IPS-18c (cell line): Measurements from ENCODE around the gene CCNE1.
"Not testable (repeated sequence)": the region's sequence is repeated elsewhere in the genome, so short reads cannot be mapped to it uniquely, and the experiment has no call there.

Experiments used
- H3K4me3 ChIP-seq: 2 replicates; pipeline ENCODE4 v1.7.0; 2013; ENCODE audit warnings: low read depth, mild to moderate bottlenecking, low read length, moderate library complexity; ENCODE audit not compliant: insufficient read depth
- H3K9me3 ChIP-seq: one replicate; pipeline ENCODE4 v1.6.1; 2013; ENCODE audit warnings: mild to moderate bottlenecking, low read length, moderate library complexity; ENCODE audit not compliant: control insufficient read depth, insufficient read depth

CCNE1 gene

DNA sequence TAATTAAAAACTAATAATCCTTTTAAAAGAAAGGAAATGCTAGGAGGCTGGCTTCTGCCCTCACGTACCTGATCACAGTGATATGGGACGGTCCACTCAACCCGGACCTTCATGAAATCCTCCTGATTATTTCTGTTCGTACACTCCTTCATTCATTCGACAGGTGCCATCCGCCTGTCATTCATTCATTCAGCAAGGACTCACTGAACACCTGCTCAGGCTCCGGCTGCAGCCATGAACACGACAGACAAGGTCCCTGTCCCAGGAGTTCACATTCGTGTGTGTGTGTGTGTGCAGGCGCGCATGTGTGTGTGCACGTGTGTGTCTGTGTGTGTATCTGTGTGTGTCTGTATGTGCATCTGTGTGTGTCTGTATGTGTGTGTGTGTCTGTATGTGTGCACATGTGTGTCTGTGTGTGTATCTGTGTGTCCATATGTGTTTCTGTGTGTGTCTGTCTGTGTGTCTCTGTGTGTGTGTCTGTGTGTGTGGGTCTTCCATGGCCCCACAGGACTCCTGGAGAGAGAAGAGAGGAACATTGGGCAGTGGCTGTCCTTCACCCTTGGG lies 28.1 kb upstream of the CCNE1 start:
- Histone ChIP-seq H3K9me3 (no peaks in the 10 kb centered on the region), H3K4me3 (no peak overlapping the region)

DNA sequence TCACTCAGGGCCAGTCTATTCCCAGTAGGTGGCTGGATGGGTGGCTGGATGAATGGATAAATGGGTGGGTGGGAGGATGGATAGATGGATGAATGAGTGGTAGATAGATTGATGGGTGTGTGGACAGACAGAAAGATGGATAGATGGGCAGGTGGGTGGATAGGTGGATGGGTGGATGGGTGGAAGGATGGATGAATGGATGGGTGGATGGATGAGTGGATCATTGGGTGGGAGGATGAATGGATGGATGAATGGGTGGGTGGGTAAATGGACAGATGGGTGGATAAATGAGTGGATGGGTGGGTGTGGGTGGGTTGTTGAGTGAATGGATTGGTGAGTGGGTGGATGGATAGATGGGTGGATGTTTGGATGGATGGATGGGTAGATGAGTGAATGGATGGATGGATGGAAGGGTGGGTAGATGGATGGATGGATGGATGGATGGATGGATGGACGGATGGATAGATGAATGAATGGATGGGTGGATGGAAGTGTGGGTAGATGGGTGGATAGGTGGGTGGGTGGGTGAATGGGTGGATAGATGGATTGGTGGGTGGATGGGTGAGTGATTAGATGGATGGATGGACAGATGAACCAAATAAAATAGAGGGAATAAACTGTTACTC lies 27.1 kb upstream of the CCNE1 start:
- H3K4me3 ChIP-seq = no peak overlapping the region
- no peaks in the 10 kb centered on the region for H3K9me3 ChIP-seq

DNA sequence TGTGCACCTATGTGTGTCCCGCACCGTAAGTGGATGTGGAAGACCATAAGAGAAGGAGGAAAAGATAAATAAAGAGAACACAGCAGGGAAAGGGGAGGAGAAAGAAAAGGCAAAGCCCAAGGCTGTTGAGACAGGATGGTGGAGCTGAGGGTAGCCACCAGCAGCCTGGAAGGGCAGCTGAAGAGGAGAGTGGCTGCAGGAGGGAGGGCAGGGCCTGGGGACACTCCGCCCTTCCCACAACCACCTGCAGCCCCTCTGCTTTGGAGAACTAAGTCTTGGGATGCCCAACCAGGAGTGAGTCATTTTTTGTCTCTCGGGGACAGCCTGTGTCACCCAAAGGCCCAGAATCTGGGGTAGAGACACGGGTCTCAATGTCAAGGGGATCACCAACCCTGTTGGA lies 26.4 kb upstream of the CCNE1 start:
- Histone ChIP-seq H3K9me3 (no peaks in the 10 kb centered on the region), H3K4me3 (no peak overlapping the region)

DNA sequence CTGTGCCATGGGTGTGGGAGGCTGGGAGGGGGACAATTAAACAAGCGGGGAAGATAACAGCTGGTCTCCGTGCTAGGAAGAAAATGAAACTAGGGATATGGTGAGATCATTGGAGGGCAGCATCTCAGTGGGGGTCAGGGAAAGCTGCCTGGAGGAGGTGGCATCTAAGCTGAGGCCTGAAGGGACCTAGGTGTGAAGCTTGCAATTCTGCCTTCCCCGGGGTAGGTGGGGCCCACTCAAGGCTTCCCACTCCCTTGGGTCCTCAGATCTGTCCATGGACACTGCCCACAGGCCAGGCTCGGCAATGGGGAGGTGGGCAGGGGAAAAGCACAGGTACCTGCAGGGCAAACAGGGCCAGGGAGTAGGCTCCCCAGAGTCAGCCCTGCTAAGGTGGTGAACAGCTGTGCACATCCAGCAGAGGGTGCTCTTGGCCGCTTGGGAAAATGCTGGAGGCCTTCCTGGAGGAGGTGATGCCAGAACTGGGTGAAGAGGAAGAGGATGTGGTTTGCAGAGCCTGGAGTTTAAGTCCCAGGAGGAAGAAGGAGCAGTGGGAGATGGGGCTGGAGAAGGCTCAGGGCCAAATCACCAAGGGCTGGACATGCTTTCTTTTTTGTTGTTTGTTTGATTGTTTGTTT lies 25.7 kb upstream of the CCNE1 start:
- no peak overlapping the region for H3K4me3 ChIP-seq

DNA sequence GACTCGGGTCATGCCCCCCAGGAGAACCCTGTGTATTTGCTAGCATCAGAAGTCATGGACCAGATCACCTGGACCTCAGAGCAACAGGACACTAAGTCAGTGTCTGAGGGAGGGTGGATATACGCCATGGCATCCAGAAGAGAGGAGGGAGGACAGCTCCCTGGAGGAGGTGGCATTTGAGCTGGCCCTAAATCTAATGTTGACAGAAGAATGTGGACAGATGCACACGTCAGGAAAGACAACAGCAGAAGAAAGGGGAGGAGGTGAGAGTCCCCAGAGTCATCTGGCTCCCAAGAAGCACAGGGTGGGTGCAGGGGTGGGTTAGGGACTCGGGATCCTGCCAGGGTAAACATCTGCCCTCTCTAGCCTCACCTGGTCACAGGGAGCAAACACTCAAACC lies 24.5 kb upstream of the CCNE1 start:
- no peak overlapping the region for H3K4me3 ChIP-seq
- H3K9me3 ChIP-seq = no peaks in the 10 kb centered on the region

More for the DNA sequence above, 25.7 kb upstream of the CCNE1 start:
- no peaks in the 10 kb centered on the region for H3K9me3 ChIP-seq

DNA sequence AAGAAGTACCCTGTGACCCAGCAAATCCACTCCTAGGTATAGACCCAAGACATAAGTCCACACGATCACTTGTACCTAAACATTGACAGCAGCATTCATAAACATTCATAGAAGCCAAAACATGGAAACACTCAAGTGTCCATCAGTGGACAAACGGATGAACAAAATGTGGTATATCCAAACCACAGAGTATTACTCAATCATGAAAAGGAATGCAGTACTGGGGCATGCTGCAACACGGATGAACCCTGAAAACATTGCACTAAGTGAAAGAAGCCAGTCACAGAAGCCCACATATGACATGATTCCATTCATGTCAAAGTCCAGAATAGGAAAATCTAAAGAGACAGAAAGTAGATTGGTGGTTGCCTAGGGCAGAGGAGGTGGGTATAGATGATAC lies 22.8 kb upstream of the CCNE1 start:
- H3K9me3 ChIP-seq = no peaks in the 10 kb centered on the region

DNA sequence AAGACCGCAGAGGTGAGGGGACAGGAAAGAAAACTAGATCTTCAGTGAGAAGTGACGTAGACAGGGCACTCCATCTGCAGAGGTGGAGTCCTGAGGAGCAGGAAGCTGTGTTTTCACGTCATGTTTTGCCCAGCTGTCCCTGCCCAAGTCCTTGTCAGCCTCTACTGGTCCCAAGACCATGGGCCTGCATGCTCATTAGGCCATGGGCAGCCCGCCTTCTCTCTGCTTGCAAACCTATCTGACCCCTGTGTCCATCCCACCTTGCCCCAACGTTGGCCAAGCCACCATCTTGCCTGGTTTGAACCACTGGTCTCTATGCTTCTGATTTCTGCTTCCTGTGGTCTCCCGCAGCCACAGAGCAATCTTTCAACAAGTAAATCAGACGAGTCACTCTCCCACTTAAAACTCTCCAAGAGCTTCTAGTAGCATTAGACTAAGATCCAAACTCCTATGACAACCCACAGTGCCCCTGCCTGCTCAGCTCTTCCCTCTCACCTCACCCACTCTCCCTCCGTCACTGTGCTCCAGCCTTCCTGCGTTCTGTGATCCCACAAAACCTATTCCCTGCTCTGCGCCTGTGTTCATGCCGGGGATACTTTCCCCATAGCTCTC lies 18.6 kb upstream of the CCNE1 start:
- Histone ChIP-seq H3K9me3 (no peaks in the 10 kb centered on the region), H3K4me3 (no peak overlapping the region)

More for the DNA sequence above, 22.8 kb upstream of the CCNE1 start:
- H3K4me3 ChIP-seq = no peak overlapping the region

DNA sequence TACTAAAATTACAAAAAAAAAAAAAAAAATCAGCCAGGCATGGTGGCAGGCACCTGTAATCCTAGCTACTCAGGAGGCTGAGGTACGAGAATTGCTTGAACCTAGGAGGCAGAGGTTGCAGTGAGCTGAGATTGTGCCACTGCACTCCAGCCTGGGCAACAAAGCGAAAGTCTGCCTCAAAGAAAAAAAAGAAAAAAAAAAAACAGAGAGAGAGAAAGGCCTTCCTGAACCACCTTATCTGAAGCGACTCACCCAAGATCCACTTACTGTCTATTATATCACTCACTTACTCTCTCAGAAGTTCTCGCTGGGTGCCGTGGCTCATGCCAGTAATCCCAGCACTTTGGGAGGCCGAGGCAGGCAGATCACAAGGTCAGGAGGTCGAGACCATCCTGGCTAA lies 17.3 kb upstream of the CCNE1 start:
- not testable (repeated sequence) for H3K9me3 ChIP-seq, H3K4me3 ChIP-seq

DNA sequence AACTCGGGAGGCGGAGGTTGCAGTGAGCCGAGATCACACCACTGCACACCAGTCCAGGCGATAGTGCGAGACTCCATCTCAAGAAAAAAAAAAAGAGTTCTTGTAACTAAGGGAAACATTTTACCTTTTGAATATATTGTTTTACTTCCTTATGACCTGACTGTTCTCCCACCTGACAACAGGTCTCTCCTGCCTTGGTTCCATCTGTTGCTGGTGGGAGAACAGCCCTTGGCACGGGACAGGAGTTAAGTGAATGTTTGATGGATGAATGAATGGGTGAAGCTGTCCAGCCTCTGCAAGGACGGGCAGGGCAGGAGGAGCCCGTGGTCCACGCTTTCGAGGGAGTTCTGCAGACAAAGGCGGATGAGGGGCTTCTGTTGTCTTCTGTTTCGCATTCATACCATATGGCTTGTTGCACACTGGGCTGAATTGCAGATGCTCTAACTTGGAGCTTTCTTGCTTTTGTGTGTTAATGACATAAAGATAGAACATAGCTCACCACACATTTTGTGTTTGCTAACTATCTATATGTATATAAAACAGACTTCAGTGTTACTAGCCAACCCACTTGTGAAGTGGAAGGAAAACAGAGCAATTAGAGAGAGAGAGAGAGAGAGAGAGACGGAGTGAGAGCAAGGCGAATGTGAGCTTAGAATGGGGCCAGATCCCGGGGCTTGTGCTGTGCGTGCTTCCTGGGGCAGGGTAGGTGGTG lies 16.2 kb upstream of the CCNE1 start:
- Histone ChIP-seq H3K9me3 (no peaks in the 10 kb centered on the region), H3K4me3 (no peak overlapping the region)

DNA sequence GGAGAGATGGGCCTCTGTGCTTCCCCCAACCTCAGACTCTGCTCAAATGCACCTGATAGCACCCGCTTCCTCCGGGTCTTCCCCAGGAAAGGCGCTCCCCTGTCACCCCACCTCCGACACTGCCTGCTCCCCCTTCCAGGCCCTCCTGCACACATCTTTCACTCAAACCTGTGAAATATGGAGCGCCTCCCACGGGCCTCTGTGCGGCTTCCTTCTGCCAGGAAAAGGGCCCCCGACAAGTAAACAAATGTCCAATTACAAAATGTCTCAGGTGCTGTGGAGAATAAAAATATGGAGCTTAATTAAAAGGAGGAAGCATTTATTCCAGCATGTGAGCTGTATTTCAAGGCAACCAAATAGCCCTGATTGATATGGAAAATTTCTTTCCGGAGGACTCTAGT lies 15.6 kb upstream of the CCNE1 start:
- Histone ChIP-seq H3K4me3 (no peak overlapping the region), H3K9me3 (no peaks in the 10 kb centered on the region)

DNA sequence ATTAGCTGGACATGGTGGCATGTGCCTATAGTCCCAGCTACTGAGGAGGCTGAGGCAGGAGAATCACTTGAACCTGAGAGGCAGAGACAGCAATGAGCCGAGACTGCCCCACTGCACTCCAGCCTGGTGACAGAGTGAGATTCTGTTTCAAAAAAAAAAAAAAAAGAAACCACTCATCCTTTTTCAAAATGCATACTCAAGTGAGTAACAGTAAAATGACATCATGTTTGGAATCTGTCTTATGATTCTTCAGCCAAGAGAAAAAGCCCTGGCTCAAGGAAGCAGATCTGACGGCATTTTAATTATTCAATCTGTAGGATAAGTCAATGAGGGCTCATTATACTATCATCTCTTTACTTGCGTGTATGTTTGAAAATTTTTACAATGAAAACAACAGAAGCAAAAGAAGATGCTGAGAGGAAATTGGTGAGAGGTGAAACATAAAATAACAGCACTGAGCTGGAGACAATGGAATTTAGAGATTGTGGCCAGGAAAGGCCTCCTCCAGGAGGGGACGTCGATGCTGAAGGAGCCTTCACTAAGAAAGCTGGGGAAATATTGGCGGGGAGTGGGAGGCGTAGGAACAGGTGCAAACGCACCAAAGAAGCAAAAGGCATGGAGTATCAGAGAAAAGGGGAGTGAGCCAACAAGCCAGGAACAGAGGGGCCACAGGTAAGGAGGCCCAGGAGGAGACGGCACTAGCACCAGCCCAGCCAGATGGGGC lies 12.9 kb upstream of the CCNE1 start:
- H3K9me3 ChIP-seq = no peaks in the 10 kb centered on the region
- H3K4me3 ChIP-seq = no peak overlapping the region

DNA sequence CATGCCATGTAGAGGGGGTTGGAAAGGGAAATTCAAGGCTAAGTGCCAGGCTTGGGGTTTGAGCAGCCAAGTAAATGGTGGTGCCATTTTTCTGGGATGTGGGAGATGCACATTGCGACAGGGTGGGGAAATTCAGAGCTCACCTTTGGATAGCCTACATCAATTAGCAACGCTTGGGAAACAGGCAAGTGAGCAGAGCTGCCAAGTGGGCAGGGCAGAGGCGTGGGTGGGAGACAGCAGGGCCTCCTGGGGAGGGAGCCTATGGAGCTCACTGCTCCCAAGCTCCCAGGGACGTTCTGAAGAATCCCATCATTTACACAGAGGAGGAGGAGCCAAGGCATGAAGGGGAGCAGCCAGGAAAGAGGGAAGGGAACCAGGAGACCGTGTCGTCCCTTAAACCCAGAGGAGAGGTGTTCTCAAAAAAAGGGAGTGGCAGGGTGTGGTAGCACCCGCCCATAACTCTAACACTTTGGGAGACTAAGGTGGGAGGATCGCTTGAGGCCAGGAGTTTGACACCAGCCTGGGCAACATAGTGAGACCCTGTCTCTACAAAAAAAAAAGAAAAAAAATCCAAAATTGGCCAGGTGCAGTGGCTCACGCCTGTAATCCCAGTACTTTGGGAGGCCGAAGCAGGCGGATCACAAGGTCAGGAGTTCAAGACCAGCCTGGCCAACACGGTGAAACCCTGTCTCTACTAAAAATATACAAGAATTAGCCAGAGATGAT lies 11.5 kb upstream of the CCNE1 start:
- no peaks in the 10 kb centered on the region for H3K9me3 ChIP-seq
- H3K4me3 ChIP-seq = no peak overlapping the region

DNA sequence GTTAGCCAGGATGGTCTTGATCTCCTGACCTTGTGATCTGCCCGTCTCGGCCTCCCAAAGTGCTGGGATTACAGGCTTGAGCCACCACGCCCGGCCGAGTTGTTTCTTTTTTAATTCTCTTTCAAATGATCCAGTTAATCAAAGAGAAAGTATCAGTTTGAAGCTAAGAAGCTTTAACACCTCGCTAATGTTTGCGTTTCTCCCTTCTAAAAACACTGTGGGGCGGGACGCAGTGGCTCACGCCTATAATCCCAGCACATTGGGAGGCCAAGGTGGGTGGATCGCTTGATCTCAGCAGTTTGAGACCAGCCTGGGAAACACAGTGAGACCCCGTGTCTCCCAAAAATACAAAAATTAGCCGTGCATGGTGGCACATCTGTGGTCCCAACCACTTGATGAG lies 7.8 kb upstream of the CCNE1 start:
- H3K9me3 ChIP-seq, H3K4me3 ChIP-seq: not testable (repeated sequence)

DNA sequence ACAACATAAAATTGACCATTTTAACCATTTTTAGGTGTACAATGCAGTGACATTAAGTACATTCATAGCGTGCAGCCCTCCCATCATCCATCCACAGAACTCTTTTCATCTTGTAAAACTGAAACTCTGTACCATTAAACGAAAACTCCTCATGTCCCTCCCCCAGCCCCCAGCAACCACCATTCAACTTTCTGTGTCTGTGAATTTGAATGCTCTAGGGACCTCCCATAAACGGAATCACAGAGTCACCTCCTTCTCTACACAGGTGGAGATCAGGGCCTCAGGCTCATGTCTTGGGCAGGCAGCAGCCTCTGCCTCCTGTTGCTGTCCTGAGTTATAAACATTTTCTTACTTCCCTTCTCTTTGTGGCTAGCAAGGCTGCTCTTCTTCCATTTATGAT lies 7.3 kb upstream of the CCNE1 start:
- H3K9me3 ChIP-seq = peaks cover 3% of the 10 kb centered on the region
- no peak overlapping the region for H3K4me3 ChIP-seq

DNA sequence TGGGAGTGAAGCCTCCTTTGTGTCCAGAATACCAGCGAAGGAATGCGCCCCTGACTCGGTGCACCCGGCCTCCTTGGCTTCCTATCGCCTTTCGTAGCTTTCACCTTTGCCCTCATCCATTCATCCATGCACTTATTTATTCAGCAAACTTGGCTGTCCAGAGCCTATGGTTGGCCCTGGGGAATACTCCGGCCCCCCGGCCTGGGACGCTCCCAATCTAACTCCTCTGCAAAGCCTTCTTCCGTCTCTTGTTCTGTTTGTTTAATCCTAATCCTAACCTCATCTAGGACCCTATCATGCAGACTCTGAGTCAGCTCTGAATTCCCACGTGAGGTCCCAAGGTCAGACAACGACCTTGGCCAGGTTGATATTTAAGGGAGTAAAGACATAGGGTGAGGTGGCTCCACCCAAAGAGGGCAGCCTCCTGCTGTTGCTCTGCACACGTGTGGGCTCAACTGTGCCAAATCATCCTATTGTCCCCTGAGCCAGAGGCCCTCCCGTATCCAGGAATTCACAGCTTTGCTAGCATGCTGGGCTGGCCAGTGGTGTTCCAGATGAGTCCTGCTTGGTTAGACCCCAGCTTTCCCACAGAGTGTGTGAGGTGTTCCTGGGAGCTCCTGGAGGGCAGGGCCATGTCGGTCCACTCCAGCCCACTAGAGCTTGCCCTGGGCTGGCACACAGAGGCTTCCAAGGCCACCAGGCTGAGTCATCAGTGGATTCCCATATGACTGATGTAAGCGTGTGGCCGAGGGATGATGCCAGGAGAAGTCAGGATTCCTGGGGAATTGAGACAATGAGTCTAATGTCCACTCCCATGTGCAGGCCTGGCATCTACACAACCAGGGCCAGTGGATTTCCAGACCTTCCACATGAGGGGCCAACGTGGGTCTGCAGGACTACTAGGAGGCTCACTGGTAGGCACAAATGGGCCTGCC lies 6.5 kb upstream of the CCNE1 start:
- no peak overlapping the region for H3K4me3 ChIP-seq
- H3K9me3 ChIP-seq = peaks cover 3% of the 10 kb centered on the region
